Measurements from ENCODE around the gene BBLN.

Gene BBLN

DNA sequence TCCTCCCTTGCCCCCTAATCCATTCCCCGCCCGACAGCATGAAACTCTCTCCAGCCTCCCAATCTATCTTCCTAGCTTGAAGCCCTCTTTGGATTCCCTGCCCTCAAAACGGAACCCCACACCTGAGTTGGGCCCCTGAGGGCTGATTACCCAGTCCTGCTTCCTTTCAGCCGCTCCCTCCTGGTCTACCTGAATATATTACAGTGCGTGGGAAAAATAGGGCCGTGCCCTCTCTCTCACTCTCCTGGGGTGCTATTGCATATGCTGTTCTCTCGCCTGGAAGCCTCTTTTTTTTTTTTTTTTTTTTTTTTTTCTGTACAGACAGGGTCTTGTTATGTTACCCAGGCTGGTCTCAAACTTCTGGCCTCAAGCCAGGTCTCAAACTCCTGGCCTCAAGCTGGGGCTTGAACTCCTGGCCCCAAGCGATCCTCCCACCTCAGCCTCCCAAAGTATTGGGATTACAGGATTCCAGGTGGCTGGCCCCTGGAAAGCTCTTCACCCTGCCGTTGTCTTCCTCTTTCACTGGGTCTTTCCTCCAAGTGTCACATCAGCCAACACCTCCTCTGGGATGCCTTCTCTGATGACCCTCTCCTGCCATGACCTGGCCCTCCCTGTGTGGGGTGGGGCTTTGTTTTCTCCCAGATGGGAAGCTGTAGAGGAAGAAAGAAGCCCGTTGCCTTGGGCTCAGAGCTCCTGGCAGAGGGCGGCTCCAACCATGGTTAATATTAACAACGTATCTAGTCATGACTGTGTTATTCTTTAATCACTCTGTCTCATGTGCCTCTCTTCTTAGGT, 51.3 kb downstream of the BBLN start:
- DNase-seq: no peak

DNA sequence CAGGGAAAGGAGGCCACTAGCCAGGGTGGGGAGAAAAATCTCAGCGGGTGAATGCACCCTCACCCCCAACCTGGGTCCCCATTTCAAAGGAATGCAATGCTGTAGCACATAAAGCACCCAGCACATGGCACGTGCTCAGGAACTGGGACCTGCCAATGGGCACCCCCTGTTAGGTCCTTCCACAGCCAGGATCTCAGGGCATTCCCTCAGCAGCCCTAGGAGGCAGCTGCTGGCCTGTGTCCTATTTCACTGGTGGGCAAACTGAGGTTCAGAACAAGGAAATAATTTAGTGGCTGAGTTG, 51.9 kb downstream of the BBLN start:
- DNase-seq: no peak
